Dedifferentiated amniotic fluid mesenchymal stem cell (primary cell): ENCODE data around the gene TLE6.
A peak's percentile ranks its signal among the peaks of the same experiment; 100 is the strongest.
"Not testable (repeated sequence)": the region's sequence is repeated elsewhere in the genome, so short reads cannot be mapped to it uniquely, and the experiment has no call there.

Experiments used
- DNase-seq: peaks from one replicate; pipeline ENCODE4 v3.0.0-alpha.2; 2016; ENCODE audit errors: extremely low spot score

TLE6 gene

GRCh38 chr19:2977001-2977745, at the start of gene TLE6:
TSS of gene TLE6 (plus strand) at chr19:2977564. CDS start at chr19:2978234, 670 bp downstream.
- peak; percentile 86 for DNase-seq

GRCh38 chr19:2933490-2933910, 43.9 kb upstream of the TLE6 start:
- no peak for DNase-seq

- not testable (repeated sequence) for DNase-seq
Observed at GRCh38 chr19:2935863-2936262, 41.5 kb upstream of the TLE6 start.

GRCh38 chr19:2942928-2943640, 34.3 kb upstream of the TLE6 start:
- no peak for DNase-seq

GRCh38 chr19:2944403-2944774, 33.0 kb upstream of the TLE6 start:
- no peak for DNase-seq

- DNase-seq, result peak; percentile 99
Observed at GRCh38 chr19:2944775-2945574, 32.4 kb upstream of the TLE6 start, which contains the start of gene ZNF77. TSS of gene ZNF77 (minus strand) at chr19:2944971. CDS start at chr19:2944840, 131 bp downstream.

- DNase-seq, result no peak
Observed at GRCh38 chr19:2945575-2946184, 31.7 kb upstream of the TLE6 start.

- no peak for DNase-seq
Observed at GRCh38 chr19:2949939-2950285, 27.5 kb upstream of the TLE6 start.

GRCh38 chr19:2950286-2951124, 26.9 kb upstream of the TLE6 start:
- peak; percentile 100 for DNase-seq

- DNase-seq, result no peak
Observed at GRCh38 chr19:2952953-2953481, 24.3 kb upstream of the TLE6 start.

- no peak for DNase-seq
Observed at GRCh38 chr19:2957160-2957559, 20.2 kb upstream of the TLE6 start.

GRCh38 chr19:2960120-2960519, 17.2 kb upstream of the TLE6 start:
- no peak for DNase-seq

- DNase-seq, result peak; percentile 72
Observed at GRCh38 chr19:2962018-2962670, 15.2 kb upstream of the TLE6 start.

GRCh38 chr19:2963122-2963521, 14.2 kb upstream of the TLE6 start:
- DNase-seq, result no peak

GRCh38 chr19:2963631-2964030, 13.7 kb upstream of the TLE6 start:
- not testable (repeated sequence) for DNase-seq

GRCh38 chr19:2964874-2965273, 12.5 kb upstream of the TLE6 start:
- no peak for DNase-seq

- no peak for DNase-seq
Observed at GRCh38 chr19:2967972-2968371, 9.4 kb upstream of the TLE6 start.

- no peak for DNase-seq
Observed at GRCh38 chr19:2969104-2969504, 8.3 kb upstream of the TLE6 start.

GRCh38 chr19:2970201-2970835, 7.0 kb upstream of the TLE6 start:
- peak; percentile 17 for DNase-seq

- no peak for DNase-seq
Observed at GRCh38 chr19:2973229-2973628, 4.1 kb upstream of the TLE6 start.
